HCT116 (cell line): ENCODE results near the gene TTF2. TPM values are rescaled to one million over a fixed set of nuclear protein-coding genes. Genes with fewer than 3 reads are reported as not detected.

Experiments used
- ATAC-seq: fragments of 200-7000 bp; cut with Tn5 transposase; 2 replicates; pipeline ENCODE4 v1.9.1; 2020; ENCODE audit warnings: mild to moderate bottlenecking, moderate library complexity
- BruUV-seq: library from RNA; stranded (reverse); fragments of 400-500 nt; replicated peaks from 2 replicates; lab custom pipeline; 2021; lab: Mats Ljungman, UMichigan
- CTCF ChIA-PET: fragments of 300-600 bp; sonication (Branson Sonifier 250); formaldehyde crosslinking; loops from one replicate; lab custom pipeline; 2021; ENCODE audit warnings: antibody characterized with exemption; lab: Charles Lee
- POLR2A ChIA-PET: fragments of 300-600, 350-600 bp; sonication (Branson Sonifier 250); formaldehyde crosslinking; loops from one replicate; lab custom pipeline; 2021; ENCODE audit warnings: antibody characterized with exemption; lab: Charles Lee
- RAD21 ChIA-PET, 2 experiments: fragments of 300-600 bp; sonication (Branson Sonifier 250); formaldehyde crosslinking; loops; one replicate each; lab custom pipeline; 2023; ENCODE audit warnings: low total read pairs in 2 of 2; ENCODE audit not compliant: uncharacterized antibody in 2 of 2, unreplicated experiment in 2 of 2, low non-redundant PET in 1 of 2; lab: Charles Lee
- DNase-seq: peaks from one replicate; pipeline ENCODE4 v3.0.0-alpha.2; 2010; ENCODE audit warnings: low read depth, low spot score
- H2AFZ ChIP-seq: fragments of 200-600 bp; shearing (Covaris generic), sonication (generic); 2 replicates; pipeline ENCODE4 v1.6.1; 2017; ENCODE audit warnings: low read depth, mixed run types, mixed read lengths, antibody characterized with exemption, low read length; ENCODE audit not compliant: poor library complexity, severe bottlenecking
- H3K27ac ChIP-seq: 2 replicates; pipeline ENCODE4 v1.5.1; 2012; ENCODE audit warnings: low read depth, low read length
- H3K27me3 ChIP-seq: fragments of 200-600 bp; sonication (generic); 2 replicates; pipeline ENCODE4 v1.6.1; 2016; ENCODE audit warnings: mixed run types, low read length, mixed read lengths; ENCODE audit not compliant: insufficient read depth
- H3K36me3 ChIP-seq, 2 experiments: fragments of 200-500 bp in 1 of 2; fragments of 200-600 bp in 1 of 2; sonication (Bioruptor generic) in 1 of 2; sonication (generic) in 1 of 2; 2 replicates each; pipeline versions ENCODE4 v1.5.1 to v1.6.1; 2014 to 2016; ENCODE audit warnings: low read length in 2 of 2, inconsistent platforms in 1 of 2, mixed read lengths in 1 of 2, mixed run types in 1 of 2; ENCODE audit not compliant: insufficient read depth in 2 of 2, control insufficient read depth in 1 of 2
- H3K4me1 ChIP-seq, 2 experiments: fragments of 200-600 bp in 1 of 2; sonication (generic) in 1 of 2; 2 replicates each; pipeline versions ENCODE4 v1.5.1 to v1.6.1; 2012 to 2017; ENCODE audit warnings: low read length in 2 of 2, inconsistent platforms in 1 of 2, mild to moderate bottlenecking in 1 of 2, mixed read lengths in 1 of 2, mixed run types in 1 of 2, moderate library complexity in 1 of 2; ENCODE audit not compliant: insufficient read depth in 2 of 2, control insufficient read depth in 1 of 2
- H3K4me2 ChIP-seq: fragments of 200-600 bp; sonication (generic); 2 replicates; pipeline ENCODE4 v1.6.1; 2017; ENCODE audit warnings: mixed run types, low read length, mixed read lengths
- H3K4me3 ChIP-seq, 2 experiments: fragments of 200-600 bp in 1 of 2; sonication (generic) in 1 of 2; replicated peaks in 1 of 2; 2 replicates each; pipeline ENCODE4 v1.5.1; 2011 to 2016; ENCODE audit warnings: low read length in 2 of 2, control low read depth in 1 of 2, low read depth in 1 of 2, mild to moderate bottlenecking in 1 of 2, mixed read lengths in 1 of 2, mixed run types in 1 of 2
- H3K79me2 ChIP-seq: fragments of 200-600 bp; sonication (generic); 2 replicates; pipeline ENCODE4 v1.6.1; 2017; ENCODE audit warnings: mild to moderate bottlenecking, mixed run types, low read length, moderate library complexity, mixed read lengths; ENCODE audit not compliant: insufficient read depth
- H3K9ac ChIP-seq: fragments of 200-600 bp; sonication (generic); 2 replicates; pipeline ENCODE4 v1.6.1; 2016; ENCODE audit warnings: low read length, mixed read lengths
- H3K9me2 ChIP-seq: fragments of 200-600 bp; sonication (generic), shearing (Covaris generic); 2 replicates; pipeline ENCODE4 v1.6.1; 2017; ENCODE audit warnings: mixed run types, mild to moderate bottlenecking, moderate library complexity; ENCODE audit not compliant: insufficient read depth
- H3K9me3 ChIP-seq, 2 experiments: fragments of 200-500 bp in 1 of 2; fragments of 200-600 bp in 1 of 2; sonication (Bioruptor generic) in 1 of 2; sonication (generic) in 1 of 2; 2 replicates each; pipeline ENCODE4 v1.6.1; 2014 to 2017; ENCODE audit warnings: low read length in 2 of 2, mixed read lengths in 2 of 2, inconsistent platforms in 1 of 2, low read depth in 1 of 2, mild to moderate bottlenecking in 1 of 2, mixed run types in 1 of 2, moderate library complexity in 1 of 2; ENCODE audit not compliant: control insufficient read depth in 1 of 2, insufficient read depth in 1 of 2
- H4K20me1 ChIP-seq: fragments of 200-600 bp; sonication (generic), shearing (Covaris generic); 2 replicates; pipeline ENCODE4 v1.6.1; 2017; ENCODE audit warnings: mixed run types, mild to moderate bottlenecking, moderate library complexity; ENCODE audit not compliant: insufficient read depth
- CEBPB ChIP-seq: IDR thresholded peaks from 2 replicates; pipeline ENCODE4 v1.6.1; 2012; ENCODE audit warnings: low read depth
- EGR1 ChIP-seq: IDR thresholded peaks from 2 replicates; pipeline ENCODE4 v1.6.1; 2012; ENCODE audit warnings: low read depth
- POLR2A ChIP-seq: IDR thresholded peaks from 2 replicates; pipeline ENCODE4 v1.7.0; 2011; ENCODE audit warnings: borderline replicate concordance; ENCODE audit not compliant: insufficient read depth, insufficient read length; ENCODE audit errors: extremely low read depth
- POLR2AphosphoS5 ChIP-seq: IDR thresholded peaks from 2 replicates; pipeline ENCODE4 v1.6.1; 2011; ENCODE audit warnings: mild to moderate bottlenecking, low read depth, low read length, moderate library complexity
- RAD21 ChIP-seq: IDR thresholded peaks from 2 replicates; pipeline ENCODE4 v1.6.1; 2012; ENCODE audit warnings: low read depth, mild to moderate bottlenecking
- SIN3A ChIP-seq: IDR thresholded peaks from 2 replicates; pipeline ENCODE4 v1.6.1; 2012; ENCODE audit warnings: low read depth
- SRF ChIP-seq: IDR thresholded peaks from 2 replicates; pipeline ENCODE4 v1.6.1; 2012; ENCODE audit warnings: low read depth
- YY1 ChIP-seq: IDR thresholded peaks from 2 replicates; pipeline ENCODE4 v1.6.1; 2011; ENCODE audit warnings: low read length, low read depth, moderate library complexity, mild to moderate bottlenecking; ENCODE audit not compliant: insufficient replicate concordance; ENCODE audit errors: extremely low read depth
- ZBTB33 ChIP-seq: IDR thresholded peaks from 2 replicates; pipeline ENCODE4 v1.6.1; 2011; ENCODE audit warnings: mild to moderate bottlenecking, low read length, moderate library complexity; ENCODE audit not compliant: insufficient replicate concordance; ENCODE audit errors: extremely low read depth
- intact Hi-C: fragments of 100-400 bp; cut with micrococcal nuclease; formaldehyde crosslinking; loops from 2 replicates; pipeline ENCODE4 v1.10.0; 2022
- total RNA-seq: library from RNA; stranded (reverse); gene quantifications from one replicate; pipeline ENCODE4 v1.2.1, GENCODE V29; 2021; ENCODE audit not compliant: unreplicated experiment
- TF ChIP-seq, protein P1 (sequence below): IDR thresholded peaks from 2 replicates; pipeline ENCODE4 v1.6.1; 2012

TTF2 gene
- total RNA-seq, 1 experiment from 2014 or later: 60.3 TPM

DNA sequence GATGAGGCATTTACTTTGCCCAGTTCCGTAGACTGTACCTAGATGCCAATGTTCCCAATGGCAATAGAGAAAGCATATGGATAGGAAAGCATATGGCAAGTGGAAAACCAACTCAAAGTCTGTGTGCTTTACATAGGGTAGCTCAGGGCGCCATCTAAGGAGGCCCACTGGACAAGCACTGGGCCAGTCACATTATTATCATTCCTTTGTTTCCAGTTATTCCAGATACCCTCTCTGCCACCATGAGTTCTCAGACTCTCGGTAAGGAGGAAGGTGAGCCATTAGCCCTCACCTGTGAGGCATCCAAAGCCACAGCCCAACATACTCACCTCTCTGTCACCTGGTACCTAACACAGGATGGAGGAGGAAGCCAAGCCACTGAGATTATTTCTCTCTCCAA is 48.8 kb upstream of the TTF2 start (continued):
- TF ChIP-seq, protein P1, sequence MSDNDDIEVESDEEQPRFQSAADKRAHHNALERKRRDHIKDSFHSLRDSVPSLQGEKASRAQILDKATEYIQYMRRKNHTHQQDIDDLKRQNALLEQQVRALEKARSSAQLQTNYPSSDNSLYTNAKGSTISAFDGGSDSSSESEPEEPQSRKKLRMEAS: no peak
- no peak for TF ChIP-seq POLR2AphosphoS5
- TF ChIP-seq CEBPB: no peak
- TF ChIP-seq RAD21: no peak
- no peak for TF ChIP-seq SIN3A

GRCh38 chr1:117013309-117013858 is 46.7 kb upstream of the TTF2 start:
- H3K4me2 ChIP-seq: no peak overlapping the region
- CTCF ChIA-PET: no interaction called here
- intact Hi-C loops: no loop called here
- H3K4me1 ChIP-seq: no peaks in the 10 kb centered on the region
- ATAC-seq (no peak), DNase-seq (no peak)
- H3K4me3 ChIP-seq: no peak overlapping the region
- RAD21 ChIA-PET: no interaction called here
- H3K27ac ChIP-seq: no peak overlapping the region
- H4K20me1 ChIP-seq: no peaks in the 10 kb centered on the region
- no TSS peak for BruUV-seq
- no peak overlapping the region for H2AFZ ChIP-seq
- no peak overlapping the region for H3K9ac ChIP-seq
- H3K9me3 ChIP-seq: no peaks in the 10 kb centered on the region
- POLR2A ChIA-PET: interaction anchor here (0.7 kb wide), 1 partner anchor 129 kb away, joined by 3 read pairs; no protein-coding TSS in a partner anchor
- no peaks in the 10 kb centered on the region for H3K9me2 ChIP-seq
- TF ChIP-seq SRF (no peak), ZBTB33 (no peak), SIN3A (no peak), POLR2A (no peak), YY1 (no peak), EGR1 (no peak)
- TF ChIP-seq, protein P1: no peak
- no peaks in the 10 kb centered on the region for H3K27me3 ChIP-seq
- no peaks in the 10 kb centered on the region for H3K79me2 ChIP-seq
- H3K36me3 ChIP-seq: no peaks in the 10 kb centered on the region
